Right kidney (tissue), 1 donor: ENCODE data around the gene FGR.

ENCODE experiments used
- DNase-seq: peaks from one replicate; pipeline ENCODE4 v3.0.0-alpha.2; 2016

FGR gene

GRCh38 chr1:27616441-27616840, 18.5 kb downstream of the FGR start:
- DNase-seq = no peak

GRCh38 chr1:27615346-27616192, 19.4 kb downstream of the FGR start:
- no peak for DNase-seq

GRCh38 chr1:27614625-27615344, 20.2 kb downstream of the FGR start:
- DNase-seq = peak; percentile 60

GRCh38 chr1:27614043-27614624, 20.9 kb downstream of the FGR start:
- no peak for DNase-seq

- no peak for DNase-seq
Measured at GRCh38 chr1:27612718-27613117, 22.3 kb downstream of the FGR start.

- no peak for DNase-seq
Measured at GRCh38 chr1:27611450-27611849, 23.5 kb downstream of the FGR start.

GRCh38 chr1:27609618-27610240, 25.3 kb downstream of the FGR start:
- DNase-seq = no peak

GRCh38 chr1:27609210-27609555, 25.8 kb downstream of the FGR start:
- DNase-seq = no peak

- peak; percentile 77 for DNase-seq
Measured at GRCh38 chr1:27607239-27607804, 27.7 kb downstream of the FGR start.

- DNase-seq = no peak
Measured at GRCh38 chr1:27606708-27607238, 28.2 kb downstream of the FGR start.

GRCh38 chr1:27605796-27606707, 28.9 kb downstream of the FGR start:
- peak; percentile 81 for DNase-seq

- no peak for DNase-seq
Measured at GRCh38 chr1:27605300-27605766, 29.7 kb downstream of the FGR start.

- DNase-seq = no peak
Measured at GRCh38 chr1:27604579-27605299, 30.2 kb downstream of the FGR start.

GRCh38 chr1:27603681-27604578, 31.1 kb downstream of the FGR start, which contains the start of gene AHDC1:
Gene AHDC1, minus strand, starts transcription at chr1:27604144. Its CDS starts 52,029 bp downstream, at chr1:27552115.
- DNase-seq = peak; percentile 98

GRCh38 chr1:27603309-27603680, 31.7 kb downstream of the FGR start:
- peak; percentile 81 for DNase-seq

- DNase-seq = no peak
Measured at GRCh38 chr1:27602462-27603308, 32.3 kb downstream of the FGR start.

GRCh38 chr1:27601771-27602461, 33.1 kb downstream of the FGR start:
- peak; percentile 81 for DNase-seq
